Ectodermal cell (in vitro differentiated cells): Measurements from ENCODE around the gene PLEKHG4.

ENCODE experiments used
- H3K27ac ChIP-seq: 2 replicates; pipeline ENCODE4 v1.7.0; 2013; ENCODE audit warnings: mild to moderate bottlenecking, low read depth, low read length; ENCODE audit not compliant: insufficient read depth, poor library complexity, severe bottlenecking
- H3K27me3 ChIP-seq: 2 replicates; pipeline ENCODE4 v1.7.0; 2013; ENCODE audit warnings: mild to moderate bottlenecking, low read length; ENCODE audit not compliant: insufficient read depth, control insufficient read depth, poor library complexity, severe bottlenecking
- H3K36me3 ChIP-seq: one replicate; pipeline ENCODE4 v1.7.0; 2013; ENCODE audit warnings: low read length; ENCODE audit not compliant: control insufficient read depth, insufficient read depth
- H3K4me1 ChIP-seq: one replicate; pipeline ENCODE4 v1.7.0; 2013; ENCODE audit warnings: low read length; ENCODE audit not compliant: control insufficient read depth, insufficient read depth
- H3K4me3 ChIP-seq: 2 replicates; pipeline ENCODE4 v1.7.0; 2013; ENCODE audit warnings: low read depth, low read length, control low read depth; ENCODE audit not compliant: insufficient read depth
- H3K9me3 ChIP-seq: 2 replicates; pipeline ENCODE4 v1.7.0; 2013; ENCODE audit warnings: mild to moderate bottlenecking, low read length, moderate library complexity; ENCODE audit not compliant: control insufficient read depth
- WGBS, 2 experiments: methylation state at CpG; one replicate each; pipeline ENCODE4 v1.1.7; 2013; ENCODE audit warnings: missing lambda C conversion rate in 2 of 2; 5-methylcytosine and 5-hydroxymethylcytosine counted together

PLEKHG4 gene

GRCh38 chr16:67280090-67281015, 1.0 kb downstream of the PLEKHG4 start:
- no peaks in the 10 kb centered on the region for H3K36me3 ChIP-seq
- H3K4me1 ChIP-seq = no peaks in the 10 kb centered on the region
- H3K27me3 ChIP-seq = peaks cover 21% of the 10 kb centered on the region
- 92 to 93% methylated on average over 15 of the region's 15 CpGs for WGBS, 2 experiments
- H3K27ac ChIP-seq = no peak overlapping the region
- H3K9me3 ChIP-seq = no peaks in the 10 kb centered on the region
- no peak overlapping the region for H3K4me3 ChIP-seq

GRCh38 chr16:67281536-67282446, 2.5 kb downstream of the PLEKHG4 start:
- H3K9me3 ChIP-seq = no peaks in the 10 kb centered on the region
- no peak overlapping the region for H3K4me3 ChIP-seq
- WGBS, 2 experiments = 92 to 93% methylated on average over 14 of the region's 14 CpGs
- H3K36me3 ChIP-seq = no peaks in the 10 kb centered on the region
- H3K27ac ChIP-seq = no peak overlapping the region
- peaks cover 21% of the 10 kb centered on the region for H3K27me3 ChIP-seq
- no peaks in the 10 kb centered on the region for H3K4me1 ChIP-seq

GRCh38 chr16:67282447-67282805, 3.1 kb downstream of the PLEKHG4 start:
- Histone ChIP-seq H3K4me3 (no peak overlapping the region), H3K27me3 (peaks cover 21% of the 10 kb centered on the region), H3K4me1 (no peaks in the 10 kb centered on the region), H3K36me3 (no peaks in the 10 kb centered on the region), H3K27ac (no peak overlapping the region), H3K9me3 (no peaks in the 10 kb centered on the region)
- 93 to 95% methylated on average over 10 of the region's 10 CpGs for WGBS, 2 experiments

DNA sequence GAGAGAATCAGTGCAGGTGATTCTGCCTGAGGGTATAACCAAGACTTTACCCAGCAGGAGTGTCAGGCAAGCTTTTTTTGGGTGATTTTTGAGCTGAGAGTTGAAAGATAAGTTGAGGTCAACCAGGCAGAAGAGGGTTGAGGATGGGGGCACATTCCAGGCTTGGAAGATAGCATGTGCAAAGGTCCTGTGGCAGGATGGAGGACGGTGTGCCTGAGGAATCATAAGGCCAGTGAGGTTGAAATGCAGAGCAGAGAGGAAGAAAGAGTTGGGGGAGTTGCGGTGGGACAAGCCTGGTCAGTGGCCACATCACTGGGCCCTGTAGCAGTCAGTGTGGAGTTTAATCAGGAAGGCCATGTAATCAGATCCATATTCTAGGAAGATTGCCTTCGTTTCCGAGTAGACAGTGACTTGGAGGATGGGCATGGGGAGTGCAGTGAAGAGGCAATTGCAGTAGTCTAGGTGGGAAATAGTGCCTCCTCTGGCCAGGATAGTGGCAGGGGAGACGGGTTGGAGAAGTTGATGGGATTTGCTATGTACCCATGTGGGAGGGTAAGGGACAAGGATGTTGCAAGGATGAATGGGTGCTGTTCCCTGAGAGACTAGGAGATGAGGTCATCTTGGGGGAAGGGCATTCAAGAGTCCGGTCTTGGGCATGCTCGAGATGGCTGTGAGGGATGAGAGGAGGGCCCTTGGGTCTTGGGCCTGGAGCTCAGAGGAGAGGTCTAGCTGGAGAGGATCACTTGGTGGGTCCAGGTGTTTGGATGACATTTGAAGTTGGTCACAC, 3.9 kb downstream of the PLEKHG4 start:
- Histone ChIP-seq H3K27me3 (peaks cover 21% of the 10 kb centered on the region), H3K9me3 (no peaks in the 10 kb centered on the region)

GRCh38 chr16:67283826-67284555, 4.7 kb downstream of the PLEKHG4 start:
- Histone ChIP-seq H3K36me3 (no peaks in the 10 kb centered on the region), H3K4me1 (no peaks in the 10 kb centered on the region), H3K27me3 (peaks cover 14% of the 10 kb centered on the region), H3K9me3 (no peaks in the 10 kb centered on the region), H3K27ac (no peak overlapping the region), H3K4me3 (no peak overlapping the region)
- WGBS, 2 experiments = 92 to 93% methylated on average over 21 of the region's 21 CpGs

More for the DNA sequence above, 3.9 kb downstream of the PLEKHG4 start:
- no peaks in the 10 kb centered on the region for H3K36me3 ChIP-seq
- WGBS, 2 experiments = 86 to 90% methylated on average over 7 of the region's 7 CpGs
- H3K4me1 ChIP-seq = no peaks in the 10 kb centered on the region
- no peak overlapping the region for H3K27ac ChIP-seq
- H3K4me3 ChIP-seq = no peak overlapping the region

DNA sequence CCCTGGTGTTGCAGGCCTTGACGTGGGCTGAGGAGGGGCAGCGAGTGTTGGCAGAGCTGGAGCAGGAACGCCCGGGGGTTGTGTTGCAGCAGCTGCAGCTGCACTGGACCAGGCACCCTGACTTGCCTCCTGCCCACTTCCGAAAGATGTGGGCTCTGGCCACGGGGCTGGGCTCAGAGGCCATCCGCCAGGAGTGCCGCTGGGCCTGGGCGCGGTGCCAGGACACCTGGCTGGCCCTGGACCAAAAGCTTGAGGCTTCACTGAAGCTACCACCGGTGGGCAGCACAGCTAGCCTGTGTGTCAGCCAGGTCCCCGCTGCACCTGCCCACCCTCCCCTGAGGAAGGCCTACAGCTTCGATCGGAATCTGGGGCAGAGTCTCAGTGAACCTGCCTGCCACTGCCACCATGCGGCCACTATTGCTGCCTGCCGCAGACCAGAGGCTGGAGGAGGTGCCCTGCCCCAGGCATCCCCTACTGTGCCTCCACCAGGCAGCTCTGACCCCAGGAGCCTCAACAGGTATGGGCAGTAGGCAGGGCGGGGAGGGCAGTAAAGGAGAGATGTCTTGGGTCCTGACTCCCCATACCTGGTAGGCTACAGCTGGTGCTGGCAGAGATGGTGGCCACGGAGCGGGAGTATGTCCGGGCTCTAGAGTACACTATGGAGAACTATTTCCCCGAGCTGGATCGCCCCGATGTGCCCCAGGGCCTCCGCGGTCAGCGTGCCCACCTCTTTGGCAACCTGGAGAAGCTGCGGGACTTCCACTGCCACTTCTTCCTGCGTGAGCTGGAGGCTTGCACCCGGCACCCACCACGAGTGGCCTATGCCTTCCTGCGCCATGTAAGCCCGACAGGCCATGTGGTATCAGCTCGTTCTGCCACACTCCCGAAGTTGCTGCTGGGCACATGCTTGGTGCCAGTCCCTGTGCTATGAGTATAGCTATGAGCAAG, 5.6 kb downstream of the PLEKHG4 start:
- no peaks in the 10 kb centered on the region for H3K4me1 ChIP-seq
- H3K27ac ChIP-seq = no peak overlapping the region
- H3K9me3 ChIP-seq = no peaks in the 10 kb centered on the region
- peaks cover 4% of the 10 kb centered on the region for H3K27me3 ChIP-seq
- H3K36me3 ChIP-seq = no peaks in the 10 kb centered on the region
- WGBS, 2 experiments = 78% methylated on average over 34 of the region's 34 CpGs
- no peak overlapping the region for H3K4me3 ChIP-seq

GRCh38 chr16:67286441-67287235, 7.3 kb downstream of the PLEKHG4 start:
- no peak overlapping the region for H3K4me3 ChIP-seq
- H3K27me3 ChIP-seq = no peaks in the 10 kb centered on the region
- no peak overlapping the region for H3K27ac ChIP-seq
- H3K9me3 ChIP-seq = no peaks in the 10 kb centered on the region
- WGBS, 2 experiments = 92 to 94% methylated on average over 28 of the region's 28 CpGs
- H3K4me1 ChIP-seq = no peaks in the 10 kb centered on the region
- H3K36me3 ChIP-seq = no peaks in the 10 kb centered on the region

GRCh38 chr16:67287960-67288359, 8.6 kb downstream of the PLEKHG4 start:
- Histone ChIP-seq H3K27ac (no peak overlapping the region), H3K27me3 (no peaks in the 10 kb centered on the region), H3K4me1 (no peaks in the 10 kb centered on the region), H3K4me3 (no peak overlapping the region), H3K9me3 (no peaks in the 10 kb centered on the region), H3K36me3 (no peaks in the 10 kb centered on the region)
- 95% methylated on average over 14 of the region's 14 CpGs for WGBS, 2 experiments
